Thoracic aorta (tissue), 2 donors: ENCODE results near the gene BRCC3. TPM values are rescaled to one million over a fixed set of nuclear protein-coding genes. Genes with fewer than 3 reads are reported as not detected.

Experiments
- ATAC-seq: fragments of 150-250 bp; one replicate; pipeline ENCODE4 v1.8.0; 2017; ENCODE audit warnings: low read depth; ENCODE audit not compliant: insufficient number of reproducible peaks, low FRiP score
- DNase-seq: peaks from one replicate; pipeline ENCODE4 v3.0.0-alpha.2; 2020; ENCODE audit warnings: low spot score
- H3K27ac ChIP-seq, 2 donors: fragments of 200-600 bp; sonication (generic); 1 replicate in 1 of 2; 2 replicates in 1 of 2; pipeline ENCODE4 v1.5.1; 2016; ENCODE audit warnings: mild to moderate bottlenecking in 2 of 2, moderate library complexity in 2 of 2
- H3K27me3 ChIP-seq: fragments of 200-600 bp; sonication (generic); replicated peaks from 2 replicates; pipeline ENCODE4 v1.6.0; 2016; ENCODE audit warnings: mild to moderate bottlenecking; ENCODE audit not compliant: insufficient read depth
- H3K36me3 ChIP-seq: fragments of 200-600 bp; sonication (generic); one replicate; pipeline ENCODE4 v1.5.1; 2016
- H3K4me1 ChIP-seq, 2 donors: fragments of 200-600 bp; sonication (generic); 1 replicate in 1 of 2; 2 replicates in 1 of 2; pipeline versions ENCODE4 v1.5.1 to v1.6.0; 2016; ENCODE audit warnings: low read depth in 2 of 2, mild to moderate bottlenecking in 1 of 2; ENCODE audit not compliant: control insufficient read depth in 1 of 2
- H3K4me3 ChIP-seq: fragments of 200-600 bp; sonication (generic); 2 replicates; pipeline ENCODE4 v1.5.1; 2016; ENCODE audit warnings: mild to moderate bottlenecking
- H3K9me3 ChIP-seq: fragments of 200-600 bp; sonication (generic); 2 replicates; pipeline ENCODE4 v1.5.1; 2016
- total RNA-seq, 2 donors: library from RNA; depleted of rRNA; stranded (reverse); fragments of >200 nt; gene quantifications; one replicate each; pipeline versions ENCODE4 v1.1.0 to v1.2.3, GENCODE V29; 2016
- TF ChIP-seq, protein P1 (sequence below): fragments of 200-600 bp; sonication (generic); IDR thresholded peaks from one replicate; pipeline ENCODE4 v1.5.1; 2019; ENCODE audit warnings: antibody characterized with exemption

The BRCC3 gene
- total RNA-seq, 2 donors from 2014 or later = 6.2 to 14.2 TPM

DNA sequence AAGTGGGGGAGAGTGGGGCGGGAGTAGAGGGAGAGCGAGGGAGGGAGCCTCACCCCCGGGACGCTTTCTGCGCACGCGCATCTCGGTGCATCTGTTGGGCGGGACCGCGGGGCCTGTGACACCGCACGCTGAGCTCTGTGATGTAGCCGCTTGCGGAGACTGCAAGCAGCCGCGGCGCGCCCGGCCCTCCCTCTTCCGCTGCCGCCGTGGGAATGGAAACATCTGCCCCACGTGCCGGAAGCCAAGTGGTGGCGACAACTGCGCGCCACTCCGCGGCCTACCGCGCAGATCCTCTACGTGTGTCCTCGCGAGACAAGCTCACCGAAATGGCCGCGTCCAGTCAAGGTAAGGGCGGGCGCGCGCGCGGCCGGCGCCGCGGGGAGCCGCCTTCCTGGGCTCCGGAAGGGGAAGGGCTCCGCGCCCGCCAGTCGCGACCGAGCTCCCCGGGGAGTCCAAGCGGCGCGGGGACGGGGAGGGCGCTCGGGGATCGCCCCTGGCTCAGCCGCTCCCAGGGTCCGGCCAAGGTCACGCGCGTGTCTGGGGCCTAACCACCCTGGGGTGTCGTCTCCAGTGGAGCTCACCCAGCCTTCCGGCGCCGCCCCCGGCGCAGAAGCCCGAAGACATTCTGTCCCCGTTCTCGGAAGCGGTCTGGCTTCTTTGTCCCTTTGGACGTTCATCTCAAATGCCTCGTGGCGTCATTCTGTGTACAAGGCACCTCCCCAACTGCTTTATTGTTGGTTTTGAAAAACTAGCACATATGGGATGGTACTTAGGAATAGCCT is 44.4 kb upstream of the BRCC3 start, which contains the start of gene FUNDC2:
Gene FUNDC2, plus strand, starts transcription at position 118 of the 782 bp plus-strand sequence. Its CDS starts 95 bp downstream, at position 213.
- Histone ChIP-seq H3K27me3 (no peaks in the 10 kb centered on the region), H3K36me3 (no peaks in the 10 kb centered on the region), H3K4me3 (peak within 1 kb of the TSS; percentile 82), H3K4me1 (peaks cover 0 to 11% of the 10 kb centered on the region in 2 donors), H3K27ac (peak within 1 kb of the TSS; percentile 94 to 97), H3K9me3 (no peaks in the 10 kb centered on the region)
- TF ChIP-seq, protein P1, sequence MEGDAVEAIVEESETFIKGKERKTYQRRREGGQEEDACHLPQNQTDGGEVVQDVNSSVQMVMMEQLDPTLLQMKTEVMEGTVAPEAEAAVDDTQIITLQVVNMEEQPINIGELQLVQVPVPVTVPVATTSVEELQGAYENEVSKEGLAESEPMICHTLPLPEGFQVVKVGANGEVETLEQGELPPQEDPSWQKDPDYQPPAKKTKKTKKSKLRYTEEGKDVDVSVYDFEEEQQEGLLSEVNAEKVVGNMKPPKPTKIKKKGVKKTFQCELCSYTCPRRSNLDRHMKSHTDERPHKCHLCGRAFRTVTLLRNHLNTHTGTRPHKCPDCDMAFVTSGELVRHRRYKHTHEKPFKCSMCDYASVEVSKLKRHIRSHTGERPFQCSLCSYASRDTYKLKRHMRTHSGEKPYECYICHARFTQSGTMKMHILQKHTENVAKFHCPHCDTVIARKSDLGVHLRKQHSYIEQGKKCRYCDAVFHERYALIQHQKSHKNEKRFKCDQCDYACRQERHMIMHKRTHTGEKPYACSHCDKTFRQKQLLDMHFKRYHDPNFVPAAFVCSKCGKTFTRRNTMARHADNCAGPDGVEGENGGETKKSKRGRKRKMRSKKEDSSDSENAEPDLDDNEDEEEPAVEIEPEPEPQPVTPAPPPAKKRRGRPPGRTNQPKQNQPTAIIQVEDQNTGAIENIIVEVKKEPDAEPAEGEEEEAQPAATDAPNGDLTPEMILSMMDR = no peak
- ATAC-seq (peak; percentile 82), DNase-seq (peak; percentile 66)

DNA sequence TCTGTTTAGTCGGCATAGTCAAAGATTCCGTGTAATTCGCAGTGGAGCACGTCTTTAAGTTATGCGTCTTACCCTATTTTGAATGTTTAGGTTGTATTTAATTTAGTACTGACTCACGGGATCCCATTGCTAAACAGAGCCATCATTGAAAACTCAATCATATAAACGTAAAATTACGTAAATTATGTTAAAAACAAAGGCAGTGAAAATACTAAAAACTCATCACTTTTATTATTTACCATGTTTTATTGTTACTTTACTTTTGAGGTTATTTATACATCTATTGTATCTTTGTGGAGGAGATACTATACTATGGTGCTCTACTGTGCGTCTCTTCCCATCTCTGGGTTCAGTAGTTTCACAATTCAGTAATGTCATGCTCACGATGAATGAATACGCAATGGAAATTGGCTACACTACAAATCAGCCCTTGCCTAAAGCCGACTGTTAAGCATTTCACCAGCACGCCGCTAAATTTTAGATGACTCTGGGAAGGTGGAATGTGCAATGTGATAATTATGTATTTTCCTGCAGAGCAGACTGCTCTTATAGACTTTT is 43.7 kb upstream of the BRCC3 start:
- Histone ChIP-seq H3K4me1 (peaks cover 0 to 11% of the 10 kb centered on the region in 2 donors), H3K27ac (peak overlapping the region; percentile 94 to 97), H3K27me3 (no peaks in the 10 kb centered on the region), H3K36me3 (no peaks in the 10 kb centered on the region), H3K9me3 (no peaks in the 10 kb centered on the region), H3K4me3 (peak overlapping the region; percentile 82)
- no peak for DNase-seq
- TF ChIP-seq, protein P1 = no peak
- ATAC-seq = peak; percentile 62

DNA sequence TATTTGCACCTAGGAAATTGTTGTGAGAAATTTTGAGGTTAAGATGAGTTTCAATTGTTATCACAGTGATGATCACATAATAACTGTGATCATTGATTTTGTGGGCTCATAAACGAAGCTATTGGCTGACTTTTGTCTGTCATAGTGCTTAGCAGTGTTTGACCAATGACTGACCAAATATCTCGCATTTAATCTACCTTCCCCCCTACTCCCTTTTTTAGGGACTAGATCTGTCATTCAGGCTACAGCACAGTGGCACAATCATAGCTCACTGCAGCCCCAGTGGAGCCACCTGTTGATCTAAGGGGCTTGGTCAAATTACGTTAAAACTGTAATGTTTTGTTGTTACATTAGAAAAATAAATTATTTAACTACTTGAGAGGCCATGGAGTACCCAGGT is 43.2 kb upstream of the BRCC3 start:
- DNase-seq = no peak
- ATAC-seq = no peak
- TF ChIP-seq, protein P1 = no peak
- Histone ChIP-seq H3K4me3 (peak overlapping the region; percentile 82), H3K4me1 (peaks cover 0 to 11% of the 10 kb centered on the region in 2 donors), H3K36me3 (no peaks in the 10 kb centered on the region), H3K9me3 (no peaks in the 10 kb centered on the region), H3K27me3 (no peaks in the 10 kb centered on the region), H3K27ac (peak overlapping the region; percentile 94 to 97)

DNA sequence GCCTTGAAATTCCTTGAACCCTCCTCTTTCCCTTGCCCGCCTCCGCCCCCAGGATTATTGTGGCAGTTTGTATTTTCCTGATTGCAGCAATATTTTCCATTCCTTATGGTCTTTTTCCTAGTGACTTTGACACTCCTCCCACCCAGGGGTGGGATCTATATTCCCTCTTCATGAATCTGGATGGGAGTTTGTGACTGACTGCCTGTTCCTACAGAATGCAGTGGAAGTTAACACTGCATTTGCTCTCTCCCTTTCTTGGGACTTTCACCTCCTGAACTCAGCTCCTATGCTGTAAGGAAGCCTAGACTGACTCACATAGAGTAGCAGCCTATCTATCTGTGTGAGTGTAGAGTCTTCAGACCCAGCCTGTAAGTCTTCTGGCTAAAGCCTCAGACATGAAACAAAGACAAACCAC is 42.4 kb upstream of the BRCC3 start:
- no peak for DNase-seq
- TF ChIP-seq, protein P1 = no peak
- Histone ChIP-seq H3K9me3 (no peaks in the 10 kb centered on the region), H3K27me3 (no peaks in the 10 kb centered on the region), H3K27ac (peak overlapping the region; percentile 43 to 97), H3K4me3 (no peak overlapping the region), H3K36me3 (no peaks in the 10 kb centered on the region), H3K4me1 (peaks cover 0 to 11% of the 10 kb centered on the region in 2 donors)
- no peak for ATAC-seq

DNA sequence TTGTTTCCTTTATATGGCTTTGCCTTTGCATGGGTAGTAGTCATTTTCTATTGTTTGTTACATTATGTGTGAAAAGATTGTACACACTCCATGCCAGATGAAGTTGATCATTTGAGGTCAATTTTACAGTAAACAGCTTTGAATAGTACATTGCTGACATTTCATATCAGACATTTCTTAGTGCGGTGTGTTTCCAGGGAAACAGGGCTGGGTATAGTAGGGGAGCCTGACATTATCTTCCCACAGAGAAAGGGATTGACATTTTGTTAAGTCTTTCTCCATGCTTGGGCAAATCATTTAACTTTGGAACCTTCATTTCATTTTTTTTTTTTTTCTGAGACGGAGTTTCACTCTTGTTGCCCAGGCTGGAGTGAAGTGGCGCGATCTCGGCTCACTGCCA is 39.7 kb upstream of the BRCC3 start:
- Histone ChIP-seq H3K27ac (no peak overlapping the region), H3K27me3 (no peaks in the 10 kb centered on the region), H3K4me1 (peaks cover 0 to 11% of the 10 kb centered on the region in 2 donors), H3K9me3 (no peaks in the 10 kb centered on the region), H3K36me3 (no peaks in the 10 kb centered on the region), H3K4me3 (no peak overlapping the region)
- DNase-seq (no peak), ATAC-seq (no peak)
- TF ChIP-seq, protein P1 = no peak
